ENCODE data around the gene TEX19. TPM values are rescaled to one million over a fixed set of nuclear protein-coding genes. Genes with fewer than 3 reads are reported as not detected.

Gene TEX19
- polyA plus RNA-seq, 1 experiment, result 0.04 TPM

DNA sequence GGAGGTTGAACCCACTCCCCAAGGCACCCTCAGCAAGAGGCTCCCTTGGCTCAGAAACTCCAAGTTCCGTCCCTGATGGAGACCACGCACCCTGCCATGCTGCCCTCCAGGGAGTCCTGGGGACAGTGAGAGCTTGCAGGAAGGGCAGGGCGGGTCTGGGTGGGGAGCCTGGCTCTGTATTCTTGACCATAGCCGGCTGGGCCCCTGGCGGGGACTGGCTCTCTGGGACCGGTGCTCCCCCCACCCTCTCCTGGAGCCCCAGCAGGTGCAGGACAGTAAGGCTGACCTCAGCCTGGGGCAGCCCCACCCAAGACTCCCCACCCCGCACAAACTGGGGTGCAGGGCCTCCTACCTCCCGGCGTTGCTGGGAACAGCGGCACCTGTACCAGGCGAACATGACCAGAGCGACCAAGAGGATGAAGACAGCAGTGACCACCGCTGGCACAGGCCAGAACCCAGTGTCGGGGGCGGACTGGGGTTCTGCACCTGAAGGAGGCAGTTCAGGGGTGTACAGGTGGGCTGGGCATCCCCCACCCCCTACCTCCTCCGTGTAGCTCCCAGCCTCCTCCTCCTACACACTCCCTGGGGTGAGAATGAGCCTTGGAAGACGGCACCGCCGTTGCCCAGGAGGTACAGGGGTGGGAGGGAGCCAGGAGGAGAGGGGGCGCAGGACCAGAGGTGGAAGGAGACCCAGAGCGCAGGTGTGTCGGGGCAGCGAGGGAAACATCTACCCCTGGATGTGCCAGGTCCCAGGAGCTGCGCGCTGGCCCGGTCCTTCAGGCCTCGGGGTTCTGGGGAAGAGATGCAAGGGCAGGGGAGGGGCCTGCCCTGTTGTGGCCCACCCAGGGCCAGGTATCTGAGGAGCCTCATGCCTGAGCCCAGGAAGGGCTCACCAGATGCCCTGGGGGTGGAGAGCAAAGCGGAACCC, 36.3 kb upstream of the TEX19 start:
- no peak overlapping the region for H3K4me3 ChIP-seq (ENCODE audit: low read depth, low read length)
- ChIA-PET POLR2A (no interaction called here), CTCF (no interaction called here)
- no peak for TF ChIP-seq CTCF (IDR thresholded peaks at IDR 0.05; ENCODE audit: low read depth, low read length)
- H3K27ac ChIP-seq (ENCODE audit: low read depth, low read length), result no peak overlapping the region
- H3K27me3 ChIP-seq (ENCODE audit: control insufficient read depth, insufficient read depth, low read length), result peaks cover 11% of the 10 kb centered on the region
- peaks cover 25% of the 10 kb centered on the region for H3K9me3 ChIP-seq (ENCODE audit: control insufficient read depth, insufficient read depth, low read length)
- no peak for DNase-seq (ENCODE audit: low read depth, low spot score)

DNA sequence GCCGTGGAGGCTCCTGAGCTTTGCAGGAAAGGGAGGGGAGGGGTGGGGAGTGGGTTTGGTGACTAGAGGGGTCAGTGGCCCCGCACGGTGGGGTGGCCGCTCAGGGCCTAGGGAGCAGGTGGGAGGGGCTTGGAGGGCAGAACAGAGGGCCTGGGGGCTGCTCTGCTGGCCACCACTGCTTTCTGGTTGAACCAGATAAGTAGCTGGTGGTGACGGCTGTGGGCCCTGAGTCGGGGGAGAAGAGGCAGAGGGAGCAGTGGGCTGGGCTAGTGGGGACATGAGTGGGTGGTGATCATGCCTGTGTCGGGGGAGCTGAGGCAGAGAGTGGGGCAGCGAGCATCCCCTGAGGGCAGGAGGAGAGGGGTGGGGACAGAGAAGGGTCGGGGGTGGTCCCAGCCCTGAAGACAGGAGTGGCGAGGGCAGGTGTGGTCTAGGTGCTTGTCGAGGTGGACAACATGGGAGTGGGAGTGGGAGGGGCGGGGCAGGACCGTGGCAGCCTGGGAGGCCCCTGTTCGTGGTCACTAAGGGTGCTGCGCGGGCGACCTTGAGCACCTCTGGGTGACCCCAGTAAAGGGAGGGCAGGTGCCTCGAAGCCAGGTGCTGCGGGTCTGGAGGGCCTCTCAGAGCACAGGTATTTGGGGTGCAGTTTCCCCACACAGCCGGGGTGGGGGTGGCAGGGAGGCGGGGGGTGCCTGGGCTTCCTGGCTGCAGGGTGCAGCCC, 35.4 kb upstream of the TEX19 start:
- H3K9me3 ChIP-seq (ENCODE audit: control insufficient read depth, insufficient read depth, low read length), result peaks cover 16% of the 10 kb centered on the region
- CTCF ChIA-PET, result no interaction called here
- H3K27ac ChIP-seq (ENCODE audit: low read depth, low read length), result no peak overlapping the region
- H3K4me3 ChIP-seq (ENCODE audit: low read depth, low read length), result no peak overlapping the region
- no peak for TF ChIP-seq CTCF (IDR thresholded peaks at IDR 0.05; ENCODE audit: low read depth, low read length)
- POLR2A ChIA-PET, result no interaction called here
- peaks cover 15% of the 10 kb centered on the region for H3K27me3 ChIP-seq (ENCODE audit: control insufficient read depth, insufficient read depth, low read length)
- DNase-seq (ENCODE audit: low read depth, low spot score), result no peak

- no peak overlapping the region for H3K27ac ChIP-seq (ENCODE audit: low read depth, low read length)
- peaks cover 6% of the 10 kb centered on the region for H3K9me3 ChIP-seq (ENCODE audit: control insufficient read depth, insufficient read depth, low read length)
- no peak for TF ChIP-seq CTCF (IDR thresholded peaks at IDR 0.05; ENCODE audit: low read depth, low read length)
- H3K27me3 ChIP-seq (ENCODE audit: control insufficient read depth, insufficient read depth, low read length), result peaks cover 18% of the 10 kb centered on the region
- DNase-seq (ENCODE audit: low read depth, low spot score), result no peak
- POLR2A ChIA-PET, result interaction anchor here (0.8 kb wide), 1 partner anchor 32 kb away, joined by 4 read pairs; no protein-coding TSS in a partner anchor
- no peak overlapping the region for H3K4me3 ChIP-seq (ENCODE audit: low read depth, low read length)
- CTCF ChIA-PET, result no interaction called here
These were observed 34.3 kb upstream of the TEX19 start for GRCh38 chr17:82324566-82325285.

DNA sequence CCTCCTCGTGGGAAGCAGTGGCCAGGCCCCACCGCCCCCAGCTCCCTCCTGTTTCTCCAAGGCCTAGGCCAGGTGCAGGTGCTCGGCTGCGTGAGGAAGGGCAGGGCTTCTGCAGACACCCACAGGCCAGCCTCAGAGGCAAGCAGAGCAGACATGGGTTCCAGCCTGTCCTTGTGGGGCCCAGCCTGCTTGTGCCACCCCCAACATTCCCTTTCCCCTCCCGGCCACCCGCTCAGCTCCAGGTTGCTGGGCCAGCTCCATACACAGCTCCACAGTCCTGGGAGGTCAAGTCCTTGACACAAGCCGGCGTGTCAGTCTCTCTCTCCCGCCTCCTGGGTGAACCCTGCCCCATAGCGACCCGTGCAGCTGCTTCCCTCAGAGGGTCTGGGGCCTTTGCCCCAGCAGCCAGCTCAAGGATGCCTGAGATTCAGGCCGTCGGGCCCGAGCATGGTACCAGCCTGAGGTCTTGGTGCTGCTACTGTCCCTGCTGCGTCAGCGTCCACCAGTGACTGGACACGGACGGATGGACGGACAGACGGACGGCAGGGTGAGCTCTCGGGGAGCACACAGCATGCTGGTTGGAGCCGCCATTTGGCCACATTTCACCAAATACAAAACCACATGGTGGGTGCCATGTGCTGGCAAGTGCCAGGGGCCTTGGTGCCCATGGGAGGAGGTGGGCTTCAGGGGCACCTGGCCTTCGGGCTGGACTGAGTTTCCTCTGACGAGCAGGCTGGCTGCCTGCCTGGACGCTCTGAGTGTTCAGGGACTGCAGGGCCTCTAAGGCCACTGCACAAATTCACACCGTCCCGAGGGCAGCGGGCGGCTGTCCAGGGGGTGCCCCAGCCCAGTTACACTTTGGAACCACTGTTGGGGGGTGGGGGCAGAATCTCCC, 33.5 kb upstream of the TEX19 start:
- CTCF ChIA-PET, result no interaction called here
- TF ChIP-seq CTCF (IDR thresholded peaks at IDR 0.05; ENCODE audit: low read depth, low read length), result no peak
- Histone ChIP-seq H3K27me3 (ENCODE audit: control insufficient read depth, insufficient read depth, low read length) (peaks cover 25% of the 10 kb centered on the region), H3K9me3 (ENCODE audit: control insufficient read depth, insufficient read depth, low read length) (no peaks in the 10 kb centered on the region; the same call in 1 of the 2 replicates), H3K27ac (ENCODE audit: low read depth, low read length) (no peak overlapping the region), H3K4me3 (ENCODE audit: low read depth, low read length) (no peak overlapping the region)
- no peak for DNase-seq (ENCODE audit: low read depth, low spot score)
- POLR2A ChIA-PET, result interaction anchor here (0.7 to 0.8 kb wide), 2 partner anchors 33 to 53 kb away, joined by 4 read pairs; no protein-coding TSS in a partner anchor

Data from AG04450 (cell line).